ENCODE measurements around the gene RAP1B. TPM values are rescaled to one million over a fixed set of nuclear protein-coding genes. Genes with fewer than 3 reads are reported as not detected.

Gene RAP1B
- total and polyA plus RNA-seq, 2 donors (not counting 3 experiments of a cell fraction or from before 2014, with no cell fraction given): 147 to 174 TPM

DNA sequence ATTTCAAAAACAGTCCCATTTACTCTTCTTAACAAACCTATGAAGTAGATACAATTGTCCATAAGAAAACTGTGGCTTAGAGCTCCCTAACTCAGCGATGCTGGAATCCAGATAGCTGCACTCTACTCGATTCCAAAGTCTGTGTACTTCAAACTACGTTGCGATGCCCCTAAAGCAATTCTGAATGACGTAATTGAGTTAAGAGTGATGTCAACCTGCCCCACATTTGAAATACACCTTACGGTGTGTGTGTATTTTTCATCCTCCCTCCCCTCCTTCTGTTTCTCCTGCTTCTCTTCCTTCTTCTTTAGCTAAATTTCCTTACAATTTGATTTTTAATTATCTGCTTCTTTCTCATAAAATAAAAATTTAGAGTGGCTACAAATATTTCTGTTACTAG is 31.9 kb upstream of the RAP1B start:
- TF ChIP-seq JUN (IDR thresholded peaks at IDR 0.05; ENCODE audit: borderline replicate concordance, insufficient read depth, insufficient read length, low read depth): no peak
- no peak for TF ChIP-seq EZH2 (IDR thresholded peaks at IDR 0.05; ENCODE audit: borderline replicate concordance, low read depth, low read length, severe bottlenecking)
- TF ChIP-seq POLR2AphosphoS5 (IDR thresholded peaks at IDR 0.05; ENCODE audit: insufficient read depth, low read depth, low read length): no peak
- TF ChIP-seq POLR2A (IDR thresholded peaks at IDR 0.05; ENCODE audit: low read depth, low read length): no peak
- TF ChIP-seq FOS (IDR thresholded peaks at IDR 0.05; ENCODE audit: borderline replicate concordance, insufficient read depth, low read length): no peak
- no peak for TF ChIP-seq MYC (IDR thresholded peaks at IDR 0.05; ENCODE audit: low read depth, low read length)
- TF ChIP-seq, protein P1, sequence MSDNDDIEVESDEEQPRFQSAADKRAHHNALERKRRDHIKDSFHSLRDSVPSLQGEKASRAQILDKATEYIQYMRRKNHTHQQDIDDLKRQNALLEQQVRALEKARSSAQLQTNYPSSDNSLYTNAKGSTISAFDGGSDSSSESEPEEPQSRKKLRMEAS (IDR thresholded peaks at IDR 0.05; ENCODE audit: insufficient read depth, insufficient read length): no peak
- TF ChIP-seq, protein P2, sequence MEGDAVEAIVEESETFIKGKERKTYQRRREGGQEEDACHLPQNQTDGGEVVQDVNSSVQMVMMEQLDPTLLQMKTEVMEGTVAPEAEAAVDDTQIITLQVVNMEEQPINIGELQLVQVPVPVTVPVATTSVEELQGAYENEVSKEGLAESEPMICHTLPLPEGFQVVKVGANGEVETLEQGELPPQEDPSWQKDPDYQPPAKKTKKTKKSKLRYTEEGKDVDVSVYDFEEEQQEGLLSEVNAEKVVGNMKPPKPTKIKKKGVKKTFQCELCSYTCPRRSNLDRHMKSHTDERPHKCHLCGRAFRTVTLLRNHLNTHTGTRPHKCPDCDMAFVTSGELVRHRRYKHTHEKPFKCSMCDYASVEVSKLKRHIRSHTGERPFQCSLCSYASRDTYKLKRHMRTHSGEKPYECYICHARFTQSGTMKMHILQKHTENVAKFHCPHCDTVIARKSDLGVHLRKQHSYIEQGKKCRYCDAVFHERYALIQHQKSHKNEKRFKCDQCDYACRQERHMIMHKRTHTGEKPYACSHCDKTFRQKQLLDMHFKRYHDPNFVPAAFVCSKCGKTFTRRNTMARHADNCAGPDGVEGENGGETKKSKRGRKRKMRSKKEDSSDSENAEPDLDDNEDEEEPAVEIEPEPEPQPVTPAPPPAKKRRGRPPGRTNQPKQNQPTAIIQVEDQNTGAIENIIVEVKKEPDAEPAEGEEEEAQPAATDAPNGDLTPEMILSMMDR (IDR thresholded peaks at IDR 0.05; ENCODE audit: extremely low read depth in 1 of 2, insufficient read depth in 1 of 2, low read depth in 1 of 2, low read length in 2 of 2): no peak
- no peak for TF ChIP-seq GATA2 (IDR thresholded peaks at IDR 0.05; ENCODE audit: insufficient read depth, insufficient read length, low read depth, low read length)
- Histone ChIP-seq H3K9me1 (replicated peaks; ENCODE audit: control insufficient read depth, extremely low read depth, insufficient read depth, low read length) (no peaks in the 10 kb centered on the region), H3K4me3 (replicated peaks in 1 of 3; ENCODE audit: insufficient read depth in 1 of 3, low read depth in 1 of 3, low read length in 3 of 3) (no peak overlapping the region), H3K27ac (ENCODE audit: insufficient read depth, low read depth, low read length) (no peak overlapping the region), H3K79me2 (ENCODE audit: control insufficient read depth, insufficient read depth, low read length) (no peaks in the 10 kb centered on the region), H3K27me3 (ENCODE audit: control insufficient read depth in 2 of 2, insufficient read depth in 2 of 2, low read length in 2 of 2) (no peaks in the 10 kb centered on the region), H3K36me3 (ENCODE audit: control insufficient read depth in 2 of 2, extremely low read depth in 1 of 2, insufficient read depth in 2 of 2, low read length in 2 of 2) (no peaks in the 10 kb centered on the region), H3K9ac (replicated peaks; ENCODE audit: extremely low read depth, insufficient read depth, low read length) (no peak overlapping the region), H3K4me1 (ENCODE audit: control insufficient read depth, extremely low read depth, insufficient read depth, low read length) (no peaks in the 10 kb centered on the region), H3K9me3 (replicated peaks; ENCODE audit: control insufficient read depth, insufficient read depth, low read length) (no peaks in the 10 kb centered on the region), H4K20me1 (replicated peaks; ENCODE audit: control insufficient read depth, extremely low read depth, insufficient read depth, low read length) (no peaks in the 10 kb centered on the region), H3K4me2 (ENCODE audit: insufficient read depth, low read length) (no peak overlapping the region), H2AFZ (ENCODE audit: low read depth, low read length) (no peak overlapping the region)
- ChIA-PET CTCF (interaction anchor here (0.7 to 2.2 kb wide), 4 partner anchors 9 to 13 kb away, joined by 3 to 7 read pairs (median 4); no protein-coding TSS in a partner anchor), POLR2A (no interaction called here)
- DNase-seq (ENCODE audit: low read depth, low spot score) (no peak), FAIRE-seq (no peak)
- BruUV-seq (replicated peaks): no TSS peak
- dilution Hi-C loops (cut with MboI; ENCODE audit: extremely low pct_ligation_motif_present, low sequenced_read_pairs): no loop called here
- intact Hi-C loops (cut with micrococcal nuclease): no loop called here
